Measurements from ENCODE around the gene ABLIM2.

ABLIM2 gene

DNA sequence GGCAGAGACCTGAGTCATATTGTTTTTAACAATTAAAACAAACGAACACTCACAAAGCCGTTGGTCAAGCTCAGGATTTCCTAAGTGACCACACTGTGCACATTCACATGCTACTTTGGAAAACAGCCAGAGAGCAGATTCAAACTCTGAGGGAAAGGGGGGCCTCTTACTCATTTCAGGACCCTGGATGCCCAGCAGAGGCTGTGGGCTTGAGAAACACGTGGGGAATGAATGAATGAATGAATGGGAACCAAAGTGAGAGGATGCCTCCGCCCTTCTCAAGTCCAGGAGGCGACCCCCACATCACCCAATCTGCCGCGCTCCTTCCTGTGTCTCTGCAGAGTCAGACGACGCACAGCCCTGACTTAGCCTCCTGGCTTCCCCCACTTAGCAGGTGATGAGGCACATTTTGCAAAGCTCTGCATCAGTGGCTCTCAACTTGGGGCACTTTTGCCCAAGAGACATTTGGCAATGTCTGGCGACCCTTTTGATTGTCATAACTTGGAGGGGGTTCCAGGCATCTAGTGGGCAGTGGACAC lies 76.0 kb downstream of the ABLIM2 start:
- DNase-seq, result no peak

DNA sequence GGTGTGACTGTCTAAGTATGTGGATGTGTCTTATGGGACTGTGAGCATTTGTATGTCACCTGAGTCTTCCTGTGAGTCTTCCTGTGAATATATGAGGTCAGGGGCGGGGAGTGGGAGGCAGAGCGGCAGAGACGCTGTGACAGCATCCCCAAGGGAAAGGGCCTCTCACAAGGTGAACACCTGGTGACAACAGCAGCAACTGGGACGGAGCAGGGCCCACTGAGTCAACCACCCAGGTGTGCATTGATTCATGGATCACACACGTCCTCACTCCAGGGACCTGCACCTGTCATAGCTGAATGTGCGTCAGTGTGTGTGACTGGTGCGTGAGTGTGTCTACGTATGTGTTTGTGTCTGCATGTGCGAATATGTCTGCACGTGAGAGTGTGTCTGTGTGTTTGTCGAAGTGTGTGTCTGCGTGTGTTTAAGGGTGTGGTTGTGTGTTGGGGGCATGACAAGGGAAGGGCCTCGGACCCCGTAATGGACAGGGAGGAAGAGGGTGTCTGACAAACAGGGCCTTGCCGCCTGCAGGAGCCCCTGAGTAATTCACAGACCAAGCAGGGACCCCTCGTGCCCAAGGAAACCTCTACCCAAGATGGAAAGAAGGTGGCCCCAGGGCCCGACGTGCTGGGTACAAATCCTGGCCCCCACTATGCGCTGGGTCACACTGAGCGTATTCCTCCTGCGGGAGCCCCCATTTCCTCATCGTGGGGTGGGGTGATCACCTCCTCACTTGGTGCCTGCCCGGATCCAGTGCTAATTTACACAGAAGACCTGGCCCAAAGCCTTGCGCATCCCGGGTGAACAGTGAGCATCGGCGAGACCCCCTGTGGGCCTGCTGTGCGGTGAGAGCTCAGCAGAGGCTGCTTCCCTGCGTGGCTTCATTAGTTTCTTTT lies 76.7 kb downstream of the ABLIM2 start:
- no peak for DNase-seq

DNA sequence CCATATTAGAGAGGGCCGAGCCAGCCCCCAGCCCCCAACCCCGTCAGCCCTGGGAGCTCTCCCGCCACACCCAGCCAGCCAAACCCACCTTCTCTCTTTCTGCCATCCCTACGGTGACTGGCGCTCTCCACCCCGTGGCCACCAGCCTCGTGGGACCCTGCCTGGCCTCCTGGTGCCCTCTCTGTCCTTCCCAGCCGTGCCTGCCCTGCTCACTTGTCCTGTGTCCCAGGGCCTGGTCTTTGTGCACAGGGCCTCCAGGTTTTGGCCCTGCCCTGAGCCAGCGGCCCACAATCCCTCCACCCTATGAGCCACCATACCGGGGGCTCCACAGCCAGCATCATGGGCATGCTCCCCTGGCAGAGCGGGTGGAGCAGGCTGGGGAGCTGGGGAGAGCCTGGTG lies 77.4 kb downstream of the ABLIM2 start:
- DNase-seq, result no peak

GRCh38 chr4:8080754-8081065 lies 77.9 kb downstream of the ABLIM2 start:
- DNase-seq, result no peak

GRCh38 chr4:8079916-8080753 lies 78.5 kb downstream of the ABLIM2 start:
- no peak for DNase-seq

- DNase-seq, result no peak
Measured at GRCh38 chr4:8079031-8079885, 79.4 kb downstream of the ABLIM2 start.

- no peak for DNase-seq
Measured at GRCh38 chr4:8078610-8079015, 80.0 kb downstream of the ABLIM2 start.

GRCh38 chr4:8078109-8078494 lies 80.5 kb downstream of the ABLIM2 start:
- DNase-seq, result no peak

- DNase-seq, result no peak
Measured at GRCh38 chr4:8077181-8078108, 81.2 kb downstream of the ABLIM2 start.

DNA sequence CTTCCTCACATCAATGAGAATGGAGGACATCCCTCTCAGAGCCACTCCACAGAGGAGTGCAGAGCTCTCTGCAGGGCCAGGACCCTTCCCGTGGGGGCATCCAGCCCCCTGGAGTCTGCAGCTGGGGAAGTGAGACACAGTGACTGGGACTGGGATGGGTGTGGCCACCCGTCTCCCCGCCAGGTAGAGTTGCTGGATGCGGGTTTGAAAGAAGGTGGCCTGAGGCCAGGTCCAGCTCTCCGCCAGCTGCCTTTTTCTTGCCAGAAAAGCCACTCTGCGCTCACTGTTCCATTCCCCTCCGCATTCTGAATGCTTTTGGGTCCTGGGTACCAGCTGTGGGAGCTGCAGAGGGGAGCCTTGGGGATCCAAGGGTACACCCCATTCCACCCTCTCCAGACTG lies 82.6 kb downstream of the ABLIM2 start:
- DNase-seq, result no peak

GRCh38 chr4:8073206-8073863 lies 85.3 kb downstream of the ABLIM2 start:
- DNase-seq, result no peak

- no peak for DNase-seq
Measured at GRCh38 chr4:8072235-8072968, 86.2 kb downstream of the ABLIM2 start.

GRCh38 chr4:8071766-8072165 lies 86.8 kb downstream of the ABLIM2 start:
- DNase-seq, result no peak

DNA sequence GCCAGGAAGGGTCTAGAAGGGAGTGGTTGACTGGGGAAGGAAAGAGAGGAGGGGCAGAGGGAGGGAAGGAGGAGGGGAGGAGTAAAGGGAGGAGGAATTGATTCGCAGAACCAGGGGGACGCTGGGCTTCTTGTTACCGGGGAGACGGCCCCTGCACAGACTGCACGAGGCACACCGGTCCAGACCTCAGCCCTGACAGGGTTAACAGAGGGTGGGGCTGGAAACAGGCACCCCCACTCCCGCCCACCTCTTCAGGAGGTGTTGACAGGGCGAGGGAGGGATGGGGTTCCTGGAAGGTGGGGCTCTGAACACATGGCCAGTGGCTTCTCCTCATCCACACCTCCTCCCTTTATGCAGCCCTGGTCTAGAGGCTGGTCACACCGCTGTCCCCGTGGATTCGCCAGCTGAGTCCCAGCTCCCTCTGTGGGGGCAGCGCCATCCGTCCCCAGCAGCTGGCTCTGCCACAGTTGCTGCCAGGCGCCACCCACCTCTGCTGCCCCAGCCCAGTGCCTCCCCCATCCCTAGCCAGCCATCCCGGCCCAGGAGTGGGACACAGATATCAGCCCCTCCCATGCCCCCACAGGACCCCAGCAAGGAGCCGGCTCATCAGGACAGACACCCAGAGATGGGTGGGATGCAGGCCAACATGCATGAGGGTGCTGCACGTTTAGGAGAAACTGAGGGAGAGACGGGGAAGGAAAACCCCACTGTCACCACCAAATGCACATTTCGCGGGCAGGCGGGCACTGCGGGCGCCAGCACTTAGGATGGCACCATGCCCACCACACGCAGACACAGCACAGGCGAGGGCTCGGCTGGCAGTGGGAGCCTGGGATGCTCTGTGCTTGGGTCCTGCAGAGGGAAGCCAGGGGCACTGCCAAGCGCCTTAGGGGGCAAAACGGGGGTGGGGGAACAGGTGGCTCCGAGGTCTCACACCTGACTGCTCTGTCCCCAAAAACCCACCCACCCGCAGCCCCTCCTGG lies 87.6 kb downstream of the ABLIM2 start:
- no peak for DNase-seq

DNA sequence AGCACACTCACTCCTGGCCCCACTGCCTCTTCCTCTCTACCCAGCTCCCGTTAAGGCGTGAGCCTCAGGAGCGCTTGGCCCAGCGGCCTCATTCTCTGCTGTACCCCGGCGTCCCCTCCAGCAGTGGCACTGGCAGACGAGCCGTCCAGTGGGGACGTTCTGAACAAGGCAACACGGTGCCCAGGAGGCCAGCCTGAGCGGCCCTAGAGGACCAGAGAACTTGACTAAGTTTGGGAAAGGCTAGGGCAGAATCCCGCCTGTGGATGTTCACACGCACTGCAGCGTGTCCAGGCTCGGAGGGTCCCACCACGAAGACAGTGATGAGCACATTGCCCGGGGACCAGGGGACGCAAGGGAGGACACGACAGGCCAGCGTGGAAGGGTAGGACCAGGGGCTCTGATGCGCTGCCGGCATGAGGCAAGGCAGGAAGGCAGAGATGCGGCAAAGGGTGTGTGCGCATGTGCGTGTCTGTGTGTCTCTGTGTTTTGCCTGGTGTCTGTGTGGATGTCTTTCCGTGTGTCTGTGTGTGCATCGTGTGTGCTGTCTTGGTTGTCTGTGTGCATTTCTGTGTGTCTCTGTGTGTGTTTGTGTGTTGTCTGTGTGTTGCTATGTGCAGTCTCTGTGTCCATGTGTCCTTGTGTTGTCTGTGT lies 89.4 kb downstream of the ABLIM2 start:
- no peak for DNase-seq

DNA sequence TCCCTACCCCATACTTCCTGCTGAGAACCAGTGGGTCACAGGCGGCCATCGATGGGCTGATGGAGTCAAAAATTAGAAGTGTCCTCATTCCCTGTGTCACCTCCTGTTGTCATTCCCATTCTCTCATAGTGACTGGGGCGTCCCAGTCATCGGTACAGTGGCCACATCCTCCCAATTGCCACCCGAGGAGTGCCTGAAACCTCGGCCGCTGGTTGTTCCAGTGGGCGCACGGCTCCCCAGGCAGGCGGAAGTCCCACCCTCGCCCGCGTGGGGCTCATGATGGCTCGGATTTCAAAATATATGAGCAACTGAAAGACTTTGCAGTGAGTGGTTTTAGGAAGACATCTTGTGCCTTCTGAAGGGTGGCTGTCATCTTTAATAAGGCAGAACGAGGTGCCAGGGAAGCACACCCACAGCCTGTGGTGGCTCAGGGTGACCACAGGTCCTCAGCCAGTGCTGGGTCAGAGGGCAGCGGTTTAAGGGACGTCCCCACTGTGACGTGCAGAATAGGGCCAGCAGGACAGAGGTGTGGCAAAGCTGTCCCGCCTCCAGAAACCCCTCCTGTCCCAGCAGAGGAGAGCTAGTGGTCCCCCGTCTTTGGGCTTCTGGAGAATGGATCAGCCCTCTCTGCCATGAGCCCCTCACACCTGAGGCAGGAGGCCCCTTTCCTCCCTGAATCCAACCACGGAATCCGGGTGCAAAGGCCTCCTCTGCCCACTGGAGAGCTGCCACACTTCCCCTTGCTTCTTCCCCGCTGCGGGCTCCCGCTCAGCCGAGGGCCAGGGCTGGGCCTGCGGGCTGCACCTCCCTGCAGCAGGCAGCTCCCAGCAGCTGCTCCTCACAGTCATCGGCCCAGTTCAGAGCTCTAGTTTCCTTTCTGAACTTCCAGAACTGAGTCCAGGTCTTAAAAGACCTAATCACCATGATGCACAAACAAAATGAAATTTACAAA lies 90.4 kb downstream of the ABLIM2 start:
- DNase-seq, result no peak

DNA sequence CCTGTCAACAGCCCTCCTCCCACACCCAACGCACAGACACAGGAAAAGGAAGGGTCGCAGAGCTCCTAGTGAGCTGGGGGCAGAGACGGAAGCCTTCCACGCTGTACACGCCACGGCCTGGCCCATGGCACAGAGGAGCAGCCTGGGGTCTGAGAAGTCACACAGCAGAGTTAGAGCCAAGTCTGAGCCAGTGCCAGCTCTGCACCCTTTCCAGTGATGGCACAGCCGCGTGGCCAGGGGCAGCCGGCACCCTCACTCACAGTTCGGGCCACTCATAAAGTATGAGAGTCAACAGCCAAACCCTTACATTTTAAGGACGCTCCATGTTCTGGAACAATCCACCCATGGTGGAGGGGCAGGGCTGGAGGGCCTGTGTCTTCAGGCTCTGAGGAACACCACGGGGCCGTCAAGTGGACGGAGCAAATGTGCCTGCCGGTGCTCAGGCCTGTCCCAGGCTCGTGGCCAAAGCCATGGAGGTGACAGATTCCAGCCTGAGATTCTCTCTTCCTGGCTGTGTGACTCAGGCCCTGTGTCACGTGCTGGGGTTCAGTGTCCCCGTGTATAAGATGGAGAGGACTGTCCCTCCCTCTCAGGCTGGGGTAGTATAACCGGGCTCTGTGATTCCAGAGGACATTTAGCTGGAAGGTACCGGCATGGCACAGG lies 91.2 kb downstream of the ABLIM2 start:
- DNase-seq, result no peak
